ENCODE measurements around the gene LEFTY1. TPM values are rescaled to one million over a fixed set of nuclear protein-coding genes. Genes with fewer than 3 reads are reported as not detected.

The LEFTY1 gene
- total RNA-seq, 6 donors from 2014 or later, result 0.47 to 0.69 TPM; not detected in 4

- TF ChIP-seq POLR2AphosphoS5 (IDR thresholded peaks at IDR 0.05), result no peak
- TF ChIP-seq CTCF (IDR thresholded peaks at IDR 0.05), result no peak
- no peak for TF ChIP-seq EP300 (IDR thresholded peaks at IDR 0.05)
- TF ChIP-seq POLR2A (IDR thresholded peaks at IDR 0.05), result no peak
- no peak overlapping the region for H3K4me3 ChIP-seq
- 82 to 98% methylated on average over 7 to 10 of the region's 10 CpGs for WGBS, 2 donors
- no peaks in the 10 kb centered on the region for H3K9me3 ChIP-seq
- no peaks in the 10 kb centered on the region for H3K27me3 ChIP-seq
- H3K4me1 ChIP-seq, result peaks cover 14 to 40% (median 22%) of the 10 kb centered on the region in 4 donors
- H3K27ac ChIP-seq, result no peak overlapping the region
- no peak for DNase-seq
- H3K36me3 ChIP-seq, result peaks cover 17 to 91% (median 60%) of the 10 kb centered on the region in 4 donors
- ATAC-seq (ENCODE audit: low FRiP score in 2 of 2), result no peak
These were observed 15.6 kb downstream of the LEFTY1 start for GRCh38 chr1:225873281-225873850.

DNA sequence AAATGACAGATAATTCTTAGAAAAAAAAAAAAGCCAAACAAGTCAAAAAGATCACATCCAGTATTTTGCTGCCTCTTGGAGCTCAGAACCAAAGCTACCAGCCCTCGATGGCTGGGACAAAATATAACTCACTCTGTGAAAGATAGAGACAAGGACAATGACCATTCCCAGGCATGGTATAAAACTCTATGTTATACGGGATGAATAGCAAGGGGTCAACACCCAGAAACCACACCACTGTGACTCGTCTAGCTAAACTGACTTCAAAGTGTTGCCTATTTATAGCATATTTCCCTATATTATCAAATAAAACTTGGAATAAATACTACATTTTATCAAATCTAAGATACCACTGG lies 16.9 kb downstream of the LEFTY1 start:
- H3K4me1 ChIP-seq, result peaks cover 3 to 27% (median 9%) of the 10 kb centered on the region in 4 donors
- no peaks in the 10 kb centered on the region for H3K9me3 ChIP-seq
- 84 to 88% methylated on average over 3 of the region's 3 CpGs for WGBS, 2 donors
- DNase-seq (no peak), ATAC-seq (ENCODE audit: low FRiP score in 2 of 2) (no peak)
- H3K4me3 ChIP-seq, result no peak overlapping the region
- H3K27me3 ChIP-seq, result no peaks in the 10 kb centered on the region
- TF ChIP-seq POLR2AphosphoS5 (IDR thresholded peaks at IDR 0.05), result no peak
- TF ChIP-seq POLR2A (IDR thresholded peaks at IDR 0.05), result no peak
- no peak for TF ChIP-seq EP300 (IDR thresholded peaks at IDR 0.05)
- TF ChIP-seq CTCF (IDR thresholded peaks at IDR 0.05), result no peak
- no peak overlapping the region for H3K27ac ChIP-seq
- H3K36me3 ChIP-seq, result peaks cover 17 to 97% (median 68%) of the 10 kb centered on the region in 4 donors

GRCh38 chr1:225871359-225872074 lies 17.4 kb downstream of the LEFTY1 start:
- ATAC-seq (ENCODE audit: low FRiP score in 2 of 2), result no peak
- WGBS, 2 donors, result 70 to 77% methylated on average over 9 to 11 of the region's 11 CpGs
- peaks cover 13 to 97% (median 71%) of the 10 kb centered on the region in 4 donors for H3K36me3 ChIP-seq
- H3K9me3 ChIP-seq, result no peaks in the 10 kb centered on the region
- H3K27ac ChIP-seq, result no peak overlapping the region
- H3K4me1 ChIP-seq, result peaks cover 0 to 25% (median 8%) of the 10 kb centered on the region in 4 donors
- no peak for DNase-seq
- no peaks in the 10 kb centered on the region for H3K27me3 ChIP-seq
- TF ChIP-seq POLR2AphosphoS5 (IDR thresholded peaks at IDR 0.05) (no peak), CTCF (IDR thresholded peaks at IDR 0.05) (no peak), POLR2A (IDR thresholded peaks at IDR 0.05) (no peak), EP300 (IDR thresholded peaks at IDR 0.05) (no peak)
- H3K4me3 ChIP-seq, result no peak overlapping the region

DNA sequence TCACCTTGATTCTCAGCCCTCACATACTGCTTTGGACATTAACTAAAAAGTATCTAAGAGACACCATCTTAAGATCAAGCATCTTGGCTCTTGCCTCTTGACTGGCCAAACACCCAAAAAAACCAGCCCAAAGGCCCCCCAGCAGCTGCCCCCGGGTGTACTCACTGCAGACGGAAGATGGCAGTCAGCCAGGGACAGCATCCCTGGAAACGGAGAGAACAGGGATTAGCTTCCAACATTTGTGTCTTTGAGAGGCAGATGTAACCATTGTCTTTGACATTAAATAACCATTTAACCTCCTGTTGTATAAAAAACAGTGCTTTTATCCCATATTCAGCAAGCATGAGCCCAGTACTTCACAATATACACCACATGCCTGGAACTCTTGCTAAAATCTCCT lies 18.0 kb downstream of the LEFTY1 start:
- ATAC-seq (ENCODE audit: low FRiP score in 2 of 2), result no peak
- no peak for TF ChIP-seq POLR2AphosphoS5 (IDR thresholded peaks at IDR 0.05)
- no peak for TF ChIP-seq EP300 (IDR thresholded peaks at IDR 0.05)
- TF ChIP-seq POLR2A (IDR thresholded peaks at IDR 0.05), result no peak
- no peak for TF ChIP-seq CTCF (IDR thresholded peaks at IDR 0.05)
- Histone ChIP-seq H3K36me3 (peaks cover 13 to 97% (median 75%) of the 10 kb centered on the region in 4 donors), H3K27ac (no peak overlapping the region), H3K27me3 (no peaks in the 10 kb centered on the region), H3K9me3 (no peaks in the 10 kb centered on the region), H3K4me3 (no peak overlapping the region), H3K4me1 (peaks cover 0 to 25% (median 10%) of the 10 kb centered on the region in 4 donors)
- DNase-seq, result no peak
- 74 to 75% methylated on average over 3 of the region's 3 CpGs for WGBS, 2 donors

All from upper lobe of left lung (tissue), 6 donors.